NCI-H1436 (cell line): ENCODE results near the gene ATP1A2.

Experiments
- DNase-seq: peaks from one replicate; lab custom pipeline; 2025; lab: John Stamatoyannopoulos, UW

The ATP1A2 gene

GRCh38 chr1:160115545-160116282 is at the start of gene ATP1A2:
ATP1A2 (plus strand) TSS chr1:160115759; CDS start chr1:160115862, 103 bp downstream.
- DNase-seq: no peak

DNA sequence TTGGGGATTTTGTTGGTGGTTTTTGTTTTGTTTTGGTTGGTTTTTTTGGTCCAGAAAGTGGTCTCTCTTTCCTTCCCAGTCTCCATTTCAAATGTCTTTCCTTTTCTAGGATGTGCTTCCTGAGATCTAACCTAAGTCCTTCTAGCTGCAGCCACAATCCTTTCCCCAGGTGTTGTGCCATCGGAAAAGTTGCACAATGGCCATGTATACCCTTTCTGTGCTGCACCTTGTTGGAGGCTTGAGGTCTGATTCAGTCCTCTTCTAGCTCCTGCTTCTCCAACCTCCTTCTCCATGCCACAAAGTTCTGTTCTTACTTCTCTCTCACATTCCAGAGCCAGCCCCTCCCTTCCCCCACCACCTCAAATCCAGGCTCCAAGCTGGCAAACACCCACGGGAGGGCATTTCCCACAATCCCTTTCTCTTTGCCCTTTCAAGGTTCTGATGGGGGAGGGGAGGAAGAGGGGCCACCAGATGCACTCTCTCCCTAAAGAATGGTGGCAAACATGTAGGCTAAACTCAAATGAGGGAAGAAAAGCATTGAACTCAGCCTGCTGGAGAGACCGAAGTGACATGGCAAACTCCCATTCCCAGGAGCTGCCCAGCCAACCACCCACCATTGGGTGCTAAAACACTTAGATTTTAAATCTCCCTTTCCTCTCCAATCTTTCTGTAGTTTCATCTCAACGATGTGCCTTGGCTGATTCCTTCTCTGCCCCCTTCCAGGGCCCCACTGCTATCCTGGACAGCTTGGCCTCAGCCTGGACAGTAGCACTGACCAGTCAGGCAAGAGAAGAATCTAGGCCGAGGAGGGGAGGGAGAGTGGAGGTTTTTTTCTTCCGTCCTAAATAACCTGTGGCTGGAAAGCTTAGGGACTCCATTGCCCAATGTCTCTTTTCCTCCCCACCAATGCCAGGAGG is 48.5 kb upstream of the ATP1A2 start:
- DNase-seq: no peak

- DNase-seq: no peak
Observed at GRCh38 chr1:160068225-160068624, 47.3 kb upstream of the ATP1A2 start.

DNA sequence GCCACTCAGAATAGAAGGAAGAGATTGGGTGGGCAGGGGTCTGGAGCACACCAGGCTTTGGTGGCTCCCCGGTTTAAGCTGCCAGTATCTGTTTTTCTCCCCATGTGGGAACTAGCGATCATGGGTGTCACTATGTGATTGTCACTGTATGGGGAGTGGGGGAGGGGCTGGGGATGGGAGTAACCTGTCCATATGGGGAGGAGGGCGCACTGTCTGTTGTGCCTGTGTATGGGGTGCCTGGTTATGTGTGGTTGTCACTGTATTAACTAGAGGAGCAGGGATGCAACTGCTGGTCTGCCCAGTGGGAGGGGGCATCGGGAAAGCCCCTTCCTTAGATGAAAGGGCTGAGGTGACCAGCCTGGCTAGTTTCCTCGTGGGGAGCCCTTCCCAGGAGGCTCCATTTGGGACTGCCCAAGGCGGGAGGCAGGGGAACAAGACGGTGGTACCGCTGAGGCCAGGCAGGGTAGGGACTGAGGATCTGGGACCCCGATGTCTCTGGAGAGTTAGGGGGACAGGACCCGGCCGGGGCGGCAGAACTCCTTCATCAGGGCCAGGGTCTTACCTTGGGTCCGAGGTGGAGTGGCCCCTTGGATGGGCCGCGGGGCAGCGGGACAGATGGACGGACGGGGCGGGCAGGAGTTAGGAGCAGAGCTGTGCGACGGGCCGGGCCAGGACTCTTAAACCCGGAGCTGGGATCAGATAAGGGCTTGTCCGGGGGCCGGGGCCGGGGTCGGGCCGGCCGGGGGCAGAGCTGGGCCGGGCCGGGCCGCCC is 45.9 kb upstream of the ATP1A2 start, which contains the start of gene KCNJ10:
Gene KCNJ10 (minus strand): TSS at position 701 of the 772 bp plus-strand sequence. CDS start 27,628 bp downstream, outside the sequence.
- no peak for DNase-seq

- DNase-seq: peak; percentile 60
Observed at GRCh38 chr1:160070243-160071163, 45.1 kb upstream of the ATP1A2 start.

- no peak for DNase-seq
Observed at GRCh38 chr1:160071289-160071688, 44.3 kb upstream of the ATP1A2 start.

DNA sequence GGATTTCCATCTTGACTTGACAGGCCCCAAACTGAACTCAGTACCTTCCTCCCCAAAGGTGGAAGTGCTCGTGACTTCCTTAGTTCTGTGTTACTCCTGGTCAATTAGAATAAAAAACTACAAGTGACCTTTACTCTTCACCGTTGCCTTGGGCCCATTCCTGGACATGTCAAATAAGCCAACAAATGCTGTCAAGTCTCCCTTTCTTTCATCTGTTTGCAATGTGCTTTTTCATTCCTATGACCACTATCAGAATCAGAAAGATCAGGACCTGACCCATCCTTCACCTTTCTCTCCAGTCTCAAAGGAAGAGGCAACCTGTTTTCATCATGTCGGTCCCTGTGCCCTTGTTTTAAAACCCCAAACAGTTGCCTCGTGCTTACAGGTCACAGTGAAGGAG is 40.7 kb upstream of the ATP1A2 start:
- DNase-seq: no peak

GRCh38 chr1:160075836-160076235 is 39.7 kb upstream of the ATP1A2 start:
- no peak for DNase-seq

DNA sequence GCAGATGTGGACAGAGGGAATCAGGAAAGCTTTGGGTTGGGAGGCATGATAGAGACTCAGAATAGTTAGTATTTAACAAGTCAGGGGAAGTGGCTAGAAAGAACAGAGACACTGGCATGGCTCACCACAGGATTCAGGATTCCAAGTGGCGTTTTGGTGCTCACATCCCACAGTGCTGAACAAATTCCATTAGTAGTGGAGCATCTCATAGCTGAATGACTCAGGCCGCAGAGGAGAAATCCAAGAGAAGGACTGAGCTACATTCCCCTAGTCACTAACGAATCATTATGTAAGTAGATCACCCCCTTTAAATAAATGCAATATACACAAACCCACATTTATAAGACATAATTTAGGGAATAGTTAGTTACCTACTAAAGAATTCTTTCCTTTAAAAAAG is 39.3 kb upstream of the ATP1A2 start:
- no peak for DNase-seq

GRCh38 chr1:160077486-160077885 is 38.1 kb upstream of the ATP1A2 start:
- DNase-seq: no peak

DNA sequence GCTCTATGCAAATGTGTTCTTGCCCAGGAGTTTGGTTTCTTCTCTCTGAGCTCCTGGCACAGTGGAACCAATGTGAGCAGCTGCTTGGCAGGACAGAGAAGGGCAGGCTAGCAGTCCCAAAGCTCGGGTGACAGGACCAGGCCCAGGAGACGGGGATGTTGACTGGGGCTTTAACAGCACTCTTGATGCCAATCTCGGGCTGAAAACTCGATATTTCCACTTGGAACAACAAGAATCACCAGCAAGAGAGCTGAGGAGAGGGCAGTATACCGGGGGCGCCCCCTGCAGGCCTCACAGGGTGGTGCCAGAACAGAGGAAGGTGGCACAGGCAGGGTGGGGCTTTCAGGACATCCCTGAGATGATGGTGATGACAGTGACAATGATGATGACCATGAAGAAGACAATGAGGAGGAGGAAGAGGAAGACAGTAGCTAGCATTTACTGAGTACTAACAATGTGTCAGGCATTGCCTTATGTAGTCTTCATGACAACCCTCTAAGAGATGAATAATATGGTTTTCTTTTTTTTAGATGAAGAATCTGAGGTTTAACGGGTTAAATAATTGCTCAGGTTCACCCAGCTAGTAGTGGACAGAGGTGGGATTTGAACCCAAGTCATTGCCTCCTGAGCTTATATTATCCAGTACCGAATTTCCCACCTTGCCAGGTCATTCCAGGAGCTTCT is 36.9 kb upstream of the ATP1A2 start:
- peak; percentile 2 for DNase-seq

DNA sequence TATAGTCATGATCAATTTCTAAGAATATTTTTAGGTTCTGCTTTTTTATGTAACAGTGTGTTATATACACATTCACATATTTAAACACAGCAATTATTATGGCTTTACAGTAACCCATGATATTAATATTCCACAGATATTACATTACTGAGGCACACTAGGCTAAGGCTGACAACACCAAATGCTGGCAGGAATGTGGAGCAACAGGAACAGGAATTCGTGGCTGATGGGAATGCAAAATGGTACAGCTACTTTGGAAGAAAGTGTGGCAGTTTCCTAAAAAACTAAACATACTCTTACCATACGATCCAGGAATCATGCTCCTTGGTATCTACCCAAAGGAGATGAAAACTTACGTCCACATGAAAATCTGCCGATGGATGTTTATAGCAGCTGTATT is 36.1 kb upstream of the ATP1A2 start:
- DNase-seq: no peak

GRCh38 chr1:160080381-160081100 is 35.0 kb upstream of the ATP1A2 start:
- DNase-seq: no peak

DNA sequence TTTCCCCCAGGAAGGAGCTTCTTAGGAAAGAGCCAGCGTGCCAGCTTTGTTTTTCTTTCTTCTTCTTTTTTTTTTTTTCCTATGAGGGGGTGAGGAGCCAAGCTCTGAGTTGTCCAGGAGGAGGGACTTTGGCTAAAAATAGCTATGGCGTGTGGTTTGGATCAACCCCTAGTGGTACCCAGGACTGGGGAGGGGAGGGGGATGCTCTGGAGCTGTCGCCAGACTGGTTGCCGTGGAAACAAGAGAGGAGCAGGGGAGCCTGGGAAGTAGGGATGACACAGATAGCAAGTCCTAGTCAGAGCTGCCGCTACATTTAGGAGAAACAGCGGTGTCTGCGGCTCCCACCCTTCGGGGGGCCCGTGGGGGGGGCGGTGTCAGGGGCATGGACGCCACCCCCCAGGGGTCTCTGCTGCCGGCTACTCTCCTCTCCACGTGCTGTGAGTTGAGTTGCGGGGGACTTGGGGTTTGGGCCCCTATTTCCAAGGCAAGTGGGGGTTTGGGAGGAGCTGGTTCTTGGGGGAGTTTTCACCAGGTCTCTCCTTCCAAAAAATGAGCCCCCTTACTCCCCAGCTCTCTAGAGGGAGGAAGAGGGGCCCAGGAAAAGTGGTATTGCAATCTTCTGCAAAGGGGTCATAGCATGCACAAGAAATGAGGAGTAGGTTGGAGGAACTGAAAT is 34.2 kb upstream of the ATP1A2 start, which contains the start of gene KCNJ9:
Gene KCNJ9 (plus strand): TSS at position 278 of the 676 bp plus-strand sequence. CDS start 2,493 bp downstream, outside the sequence.
- no peak for DNase-seq

GRCh38 chr1:160082487-160082886 is 33.1 kb upstream of the ATP1A2 start:
- DNase-seq: no peak

DNA sequence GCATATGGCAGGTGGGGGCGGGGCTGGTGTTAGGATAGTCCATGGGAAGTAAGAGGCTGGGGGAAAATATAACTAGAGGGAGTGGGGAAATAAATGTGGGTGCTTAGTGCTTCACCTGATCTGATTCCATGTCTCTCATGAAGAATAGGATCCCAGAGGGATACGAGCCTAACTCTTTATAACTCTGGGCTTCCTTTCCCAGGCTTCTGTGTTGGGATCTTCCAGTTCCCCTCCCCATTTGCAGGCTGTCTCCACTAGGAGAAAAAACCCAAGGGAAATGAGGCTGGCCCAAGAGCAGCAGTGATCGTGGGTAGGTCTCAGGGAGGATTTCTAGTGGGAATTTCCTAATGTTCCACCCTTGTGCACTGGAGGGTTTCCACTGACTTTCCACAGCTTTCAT is 32.6 kb upstream of the ATP1A2 start:
- no peak for DNase-seq

GRCh38 chr1:160083968-160084770 is 31.4 kb upstream of the ATP1A2 start:
- DNase-seq: peak; percentile 71

GRCh38 chr1:160084771-160085321 is 30.7 kb upstream of the ATP1A2 start:
- DNase-seq: no peak
